HG02642 (cell line): ENCODE data around the gene CCDC38.

Experiments
- ATAC-seq: cut with Tn5 transposase; IDR thresholded peaks from one replicate; pipeline ENCODE4 v1.9.1; 2021; ENCODE audit warnings: mild to moderate bottlenecking; ENCODE audit not compliant: unreplicated experiment, poor library complexity

The CCDC38 gene

DNA sequence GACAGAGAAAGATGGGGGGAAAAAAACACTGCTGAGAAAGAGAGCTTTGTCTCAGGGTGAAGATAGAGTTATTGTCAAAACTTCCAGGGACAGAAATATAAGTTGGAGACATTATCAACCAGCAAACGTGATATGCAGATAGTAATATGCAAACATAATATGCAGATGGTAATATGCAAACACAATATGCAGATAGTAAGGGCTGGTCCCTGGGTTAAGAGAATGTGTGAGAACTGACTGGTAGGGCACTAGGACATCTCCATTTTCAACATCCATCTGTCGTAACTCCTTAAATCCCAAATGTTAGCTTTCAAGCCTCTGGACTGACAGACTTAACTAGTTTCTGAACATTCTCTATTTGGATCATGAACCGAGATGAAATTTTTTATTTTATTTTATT, 51.5 kb downstream of the CCDC38 start:
- ATAC-seq, result no peak

DNA sequence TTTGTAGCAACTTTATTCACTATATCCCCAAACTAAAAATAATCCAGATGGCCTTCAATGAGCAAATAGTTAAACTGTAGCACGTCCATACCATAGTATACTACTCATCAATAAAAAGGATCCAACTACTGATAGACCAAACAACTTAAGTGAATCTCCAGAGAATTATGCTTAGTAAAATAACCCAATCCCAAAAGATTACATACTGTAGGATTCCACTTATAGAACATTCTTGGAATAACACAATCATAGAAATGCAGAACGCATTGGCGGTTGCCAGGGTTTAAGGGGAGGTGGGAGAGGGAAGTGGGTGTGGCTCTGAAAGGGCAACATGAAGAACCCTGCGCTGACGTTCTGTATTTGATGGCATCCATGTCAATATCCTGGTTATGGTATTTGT, 55.1 kb downstream of the CCDC38 start:
- ATAC-seq, result no peak

DNA sequence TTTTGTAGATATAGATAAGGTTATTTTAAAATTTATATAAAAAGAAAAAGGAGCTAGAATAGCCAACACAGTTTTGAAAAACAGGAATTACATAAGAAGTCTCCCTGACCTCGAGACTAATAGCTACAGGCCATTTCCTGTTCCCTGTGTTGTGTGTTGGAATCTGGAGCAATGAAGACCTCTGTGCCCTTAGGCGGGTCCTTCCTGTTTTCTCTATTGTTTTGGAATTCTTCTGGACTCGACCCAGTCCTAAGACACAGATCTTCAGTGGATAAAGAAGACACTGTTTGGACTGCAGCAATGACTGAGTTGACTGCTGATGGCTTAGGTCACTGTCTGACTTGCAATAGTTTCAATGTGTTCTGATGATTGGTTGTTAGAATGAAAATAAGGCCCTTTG, 57.4 kb downstream of the CCDC38 start:
- no peak for ATAC-seq

DNA sequence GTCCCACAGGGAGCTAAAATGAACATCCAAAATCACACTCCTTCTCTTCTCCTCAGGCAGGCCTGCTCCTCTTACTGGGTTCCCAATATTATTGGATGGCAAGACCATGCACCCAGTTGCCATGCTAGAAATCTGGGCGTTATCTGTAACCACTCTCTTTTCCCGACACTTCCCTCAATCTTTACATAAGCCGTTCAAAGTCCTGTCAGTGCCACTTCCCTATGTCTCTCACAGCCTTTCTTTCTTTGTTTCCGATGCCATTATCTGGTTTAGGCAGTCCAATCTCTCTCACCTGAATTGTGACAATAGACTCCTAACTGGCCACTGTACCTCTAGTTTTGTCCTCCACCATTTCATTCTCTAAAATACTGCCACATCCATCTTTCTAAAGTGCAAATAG, 59.5 kb downstream of the CCDC38 start:
- no peak for ATAC-seq

DNA sequence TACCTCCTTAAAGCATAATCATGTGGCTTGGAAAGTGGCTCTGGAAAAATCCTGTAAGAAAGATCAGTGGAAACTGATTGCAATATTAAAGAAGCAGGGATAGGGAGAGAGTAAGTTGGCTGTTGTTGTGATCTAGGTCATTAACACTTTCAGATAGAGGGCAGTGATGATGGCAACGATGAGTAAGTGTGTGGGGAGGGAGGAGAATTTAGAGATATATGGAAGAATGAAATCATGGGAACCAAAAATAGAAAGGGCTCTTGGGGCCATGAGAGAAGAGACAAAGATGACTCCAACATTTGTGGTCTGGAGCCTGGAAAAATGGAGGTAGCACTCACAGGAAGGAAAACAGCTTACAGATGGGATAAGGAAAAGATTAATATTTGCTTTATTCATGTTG, 60.3 kb downstream of the CCDC38 start:
- no peak for ATAC-seq

DNA sequence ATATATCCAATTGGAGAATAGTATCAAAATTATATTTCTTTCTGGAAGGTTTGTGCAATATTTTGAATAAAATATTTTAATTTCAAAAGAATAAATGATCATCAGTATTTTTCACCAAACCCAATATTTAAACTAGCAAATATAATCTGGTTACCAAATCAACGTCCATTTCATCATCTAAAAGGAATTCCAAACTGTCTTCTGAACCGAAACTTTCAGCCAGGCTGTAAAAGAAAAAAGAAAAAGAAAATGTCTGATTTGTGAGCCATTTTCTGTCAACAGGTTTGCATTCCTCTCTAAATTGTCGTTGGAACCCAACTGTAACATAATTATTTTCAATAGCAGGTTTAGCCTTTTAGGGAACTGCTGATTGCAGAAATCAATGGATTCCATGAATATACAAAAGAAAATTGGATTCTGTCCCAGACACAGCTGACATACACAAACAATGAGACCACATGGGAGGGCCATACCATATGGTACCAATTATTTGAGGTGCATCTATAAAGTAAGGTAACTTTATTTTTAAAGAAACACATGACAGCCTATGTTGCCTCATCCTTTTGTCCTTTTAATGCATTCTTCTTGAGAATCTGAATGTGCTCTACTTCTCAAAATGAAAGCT, 61.0 kb downstream of the CCDC38 start:
- no peak for ATAC-seq

DNA sequence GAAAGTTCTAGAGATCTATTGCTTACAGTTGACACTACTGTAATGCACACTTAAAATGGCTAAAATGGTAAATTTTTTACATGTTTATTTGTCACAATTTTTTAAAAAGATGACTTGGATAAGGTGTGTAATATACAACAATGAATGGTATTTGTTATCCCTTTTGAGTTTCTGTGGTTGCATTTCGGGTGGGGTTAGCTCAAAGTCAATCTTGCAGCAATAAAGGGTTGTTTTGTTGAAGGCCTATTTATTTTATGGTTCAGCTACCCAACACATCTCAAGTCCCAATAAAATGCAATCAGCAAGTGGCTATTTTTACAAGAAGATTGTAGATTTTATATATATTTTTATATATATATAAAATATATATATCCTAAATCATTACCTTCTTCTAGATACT, 61.5 kb downstream of the CCDC38 start:
- ATAC-seq, result no peak

DNA sequence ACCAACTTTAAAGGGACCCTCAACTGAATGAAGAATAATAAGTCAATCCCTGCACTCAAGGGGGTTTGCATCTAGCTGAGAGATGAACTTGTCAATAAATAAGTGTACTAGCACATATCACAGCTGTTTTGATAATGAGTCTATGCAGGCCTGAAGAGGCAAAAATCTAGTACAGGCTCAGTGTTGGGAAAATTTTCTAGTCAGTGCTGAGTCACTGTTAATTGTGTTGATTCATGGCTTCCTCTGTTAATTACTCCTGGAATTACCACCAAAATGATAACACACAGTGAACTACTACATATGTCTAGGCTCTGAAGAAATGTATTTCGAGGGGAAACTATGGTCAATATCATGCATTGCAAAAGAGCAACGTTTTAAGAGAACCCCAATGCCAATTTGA, 64.8 kb downstream of the CCDC38 start:
- no peak for ATAC-seq

DNA sequence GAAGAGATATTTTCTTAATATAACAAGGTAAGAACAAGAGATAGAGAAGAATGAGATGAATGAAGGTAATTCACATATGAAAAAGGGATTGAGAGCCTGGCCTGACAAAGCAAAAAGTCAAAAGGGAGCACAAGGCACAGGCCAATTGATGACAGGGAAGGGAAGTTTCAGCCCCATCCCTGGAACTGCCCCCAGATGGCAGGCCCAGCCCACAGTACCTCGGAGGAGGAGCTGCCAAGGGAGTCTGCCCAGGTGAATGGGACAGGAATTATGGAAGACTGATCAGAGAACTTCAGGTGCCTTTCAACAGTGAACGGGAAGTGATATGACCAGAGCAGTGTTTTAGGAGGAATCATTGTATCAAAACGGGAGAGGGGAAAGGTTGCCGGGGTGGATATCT, 68.0 kb downstream of the CCDC38 start:
- no peak for ATAC-seq

DNA sequence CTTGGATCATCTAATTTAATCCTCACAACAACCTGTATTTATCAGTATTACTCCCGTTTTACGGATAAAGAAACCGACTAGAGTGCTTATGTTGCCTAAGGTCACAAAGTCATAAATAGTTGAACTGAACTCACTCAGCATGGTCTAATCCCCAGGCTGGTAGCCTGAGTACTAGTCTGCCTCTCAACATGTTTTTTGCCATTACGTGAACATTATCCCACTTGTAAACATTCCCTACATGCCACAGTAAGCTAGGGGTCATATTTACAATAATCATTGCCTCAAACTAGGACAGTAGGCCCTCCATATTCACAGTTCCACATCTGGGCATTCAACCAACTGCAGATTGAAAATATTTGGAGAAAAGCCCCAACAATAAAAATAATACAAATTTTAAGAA, 71.5 kb downstream of the CCDC38 start:
- ATAC-seq, result no peak

DNA sequence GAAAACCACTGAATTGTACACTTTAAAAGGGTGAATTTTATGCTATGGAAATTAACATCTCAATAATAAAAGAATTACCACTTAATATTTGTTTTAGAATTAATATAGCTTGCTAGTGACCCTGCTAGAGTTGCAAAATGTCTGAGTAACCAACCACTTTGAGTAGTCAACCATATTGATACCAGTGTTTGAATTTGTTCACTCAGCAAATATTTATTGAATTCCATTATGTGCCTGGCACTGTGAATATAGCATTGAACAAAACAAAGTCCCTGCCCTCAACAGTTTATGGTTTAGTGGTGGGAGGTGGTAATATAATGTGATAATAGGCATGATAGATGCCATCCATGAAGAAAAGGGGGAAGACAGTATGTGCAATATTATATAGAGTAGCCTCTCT, 79.1 kb downstream of the CCDC38 start:
- ATAC-seq, result no peak

DNA sequence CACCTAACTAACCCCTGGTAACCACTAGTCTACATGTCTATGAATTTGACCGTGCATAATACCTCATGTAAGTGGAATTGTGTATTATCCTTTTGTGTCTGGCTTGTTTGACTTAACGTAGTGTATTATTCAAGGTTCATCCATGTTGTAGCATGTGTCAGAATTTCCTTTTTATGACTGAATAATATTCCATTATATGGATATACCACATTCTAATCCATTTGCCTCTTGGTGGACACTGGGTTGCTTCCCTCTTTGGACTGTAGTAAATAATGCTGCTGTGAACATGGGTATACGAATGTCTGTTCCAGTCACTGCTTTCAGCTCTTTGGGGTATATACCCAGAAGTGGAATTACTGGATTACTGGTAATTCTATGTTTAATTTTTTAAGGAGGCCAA, 80.4 kb downstream of the CCDC38 start:
- no peak for ATAC-seq

DNA sequence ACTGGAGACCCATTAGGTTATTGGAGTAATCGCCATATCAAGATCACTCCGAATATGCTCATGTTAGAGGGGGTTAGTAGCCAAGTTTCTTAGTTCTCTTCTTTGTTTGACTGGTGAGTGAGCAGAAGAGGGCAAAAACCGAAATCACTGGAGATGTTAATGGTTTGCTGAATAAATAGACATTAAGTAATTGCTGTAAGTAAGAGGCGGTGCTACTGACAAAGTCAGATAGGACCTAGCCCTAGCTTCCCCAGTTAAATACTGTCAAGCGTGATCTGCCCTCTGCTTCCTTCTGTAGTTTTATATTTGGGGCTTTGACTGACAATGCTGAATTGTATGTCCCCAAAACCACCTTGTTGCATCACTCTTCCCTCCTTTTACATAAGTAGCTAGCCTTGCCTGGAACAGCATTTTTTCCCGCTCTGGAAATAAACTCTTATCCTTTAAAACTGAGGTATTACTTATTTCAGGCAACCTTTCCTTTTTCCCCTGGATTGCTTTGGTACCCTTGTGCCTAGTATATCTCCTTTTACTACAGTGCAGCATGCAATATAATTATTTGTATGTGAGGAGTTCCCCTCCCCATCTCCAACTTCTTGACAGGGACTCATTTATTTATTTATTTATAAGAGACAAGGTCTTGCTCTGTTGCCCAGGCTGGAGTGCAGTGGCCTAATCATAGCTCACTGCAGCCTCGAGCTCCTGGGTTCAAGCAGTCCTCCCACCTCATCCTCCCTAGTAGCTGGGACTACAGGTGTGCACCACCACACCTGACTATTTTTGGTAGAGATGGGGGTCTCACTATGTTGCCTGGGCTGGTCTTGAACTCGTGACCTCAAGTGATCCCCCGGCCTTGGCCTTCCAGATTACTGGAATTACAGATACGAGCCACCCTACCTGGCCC, 82.2 kb downstream of the CCDC38 start:
- ATAC-seq, result no peak

DNA sequence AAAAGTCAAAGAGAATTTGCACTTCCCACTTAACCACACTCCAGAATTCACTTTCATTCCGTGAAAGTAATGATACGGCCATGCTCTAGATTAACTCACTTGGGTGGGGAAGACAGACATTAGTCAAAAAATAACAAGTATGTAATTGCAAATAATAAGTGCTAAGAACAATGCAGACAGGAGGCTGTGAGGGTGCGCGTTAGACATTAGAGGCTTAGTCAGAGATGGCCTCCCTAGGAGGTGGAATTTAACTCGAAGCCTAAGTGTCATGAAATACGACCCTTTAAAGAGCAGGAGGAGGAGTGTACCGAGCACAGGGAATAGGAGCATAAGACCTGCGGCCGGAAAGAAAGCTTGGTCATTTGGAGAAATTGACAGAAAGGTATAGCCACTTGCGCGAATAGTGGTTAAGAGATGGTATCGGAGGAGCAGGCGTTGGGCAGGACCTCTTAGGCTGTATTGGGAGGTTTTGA, 83.0 kb downstream of the CCDC38 start:
- peak; percentile 5 for ATAC-seq

DNA sequence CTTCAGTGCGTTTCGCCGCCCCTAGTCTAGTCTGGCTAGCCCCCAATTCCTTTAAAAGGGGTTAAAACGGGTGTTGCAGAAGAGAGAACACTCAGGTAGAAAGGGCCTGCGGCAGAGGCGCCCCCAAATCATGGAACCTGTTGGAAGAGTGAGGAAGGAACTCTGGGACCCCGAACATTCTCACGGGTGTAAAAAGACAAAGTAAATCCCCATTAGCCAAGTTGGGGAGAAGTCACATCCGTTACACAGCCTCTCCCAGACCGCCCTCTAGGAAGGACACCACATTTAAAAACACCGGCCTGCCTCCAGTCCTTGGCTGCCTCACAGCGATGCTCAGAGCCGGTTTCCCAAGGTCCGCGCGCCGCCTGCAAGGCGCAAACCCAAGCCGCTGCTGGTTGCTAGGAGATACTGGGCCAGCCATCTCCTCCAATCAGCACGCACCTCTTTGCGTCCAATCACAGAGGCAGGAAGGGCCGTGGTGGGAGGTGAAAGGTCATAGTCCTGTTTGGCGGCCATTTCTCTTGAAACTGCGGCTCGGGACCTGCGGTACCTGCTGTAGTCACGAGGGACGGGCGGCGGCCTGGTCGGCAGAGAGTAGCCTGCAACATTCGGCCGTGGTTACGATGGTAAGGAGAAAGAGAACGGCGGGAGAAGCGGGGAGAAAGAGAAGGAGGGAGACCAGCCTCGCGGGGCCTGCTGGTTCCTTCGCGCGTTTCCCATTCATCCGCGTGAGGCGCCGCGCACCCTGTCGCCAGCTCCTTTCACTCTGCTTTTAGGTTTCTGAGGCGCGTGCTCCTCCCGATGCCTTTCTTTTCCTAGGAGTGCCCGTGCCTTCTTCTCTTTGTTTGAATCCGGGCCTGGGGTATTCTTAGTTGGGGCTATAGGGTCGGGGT, 83.7 kb downstream of the CCDC38 start, which contains the start of gene SNRPF:
Gene SNRPF (plus strand): TSS at position 502 of the 893 bp plus-strand sequence. CDS start 122 bp downstream, at position 624.
- peak; percentile 100 for ATAC-seq

DNA sequence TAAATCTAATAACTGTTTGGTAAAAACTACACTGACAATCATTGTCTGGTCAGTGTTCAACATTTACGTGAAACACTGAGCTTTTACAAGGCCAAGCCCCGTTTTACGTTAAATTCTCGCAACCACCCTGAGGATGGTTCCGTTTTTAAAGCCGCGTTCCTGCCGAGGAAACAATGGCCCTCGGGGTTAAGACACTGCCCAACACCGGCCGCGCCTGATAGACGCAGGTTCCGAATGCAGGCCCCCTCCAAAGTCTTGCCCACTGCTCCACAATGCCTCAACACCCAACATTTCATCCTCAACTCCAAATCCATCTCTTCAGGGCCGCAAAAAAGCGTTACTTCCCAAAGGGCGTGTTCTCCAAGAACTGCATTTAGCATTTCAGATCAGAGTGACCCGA, 84.6 kb downstream of the CCDC38 start:
- ATAC-seq, result no peak

DNA sequence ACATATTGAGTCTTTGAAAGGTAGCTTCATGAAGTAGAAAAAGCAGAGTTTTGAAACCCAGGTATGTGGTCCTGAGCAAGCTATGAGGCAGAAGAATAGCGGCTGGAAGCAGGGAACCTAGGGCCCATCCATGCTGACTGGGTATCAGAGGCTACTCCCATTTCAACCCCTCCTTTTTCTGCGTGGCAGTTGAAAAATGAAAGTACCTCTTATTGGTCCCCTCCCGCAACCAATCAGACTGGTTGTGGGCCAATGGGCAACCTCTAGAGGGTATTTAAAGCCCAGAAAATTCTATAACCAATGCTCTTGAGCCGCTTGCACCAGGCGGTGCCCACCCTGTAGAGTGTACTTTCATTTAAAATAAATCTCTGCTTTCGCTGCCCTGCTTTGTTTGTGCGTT, 85.3 kb downstream of the CCDC38 start:
- no peak for ATAC-seq

DNA sequence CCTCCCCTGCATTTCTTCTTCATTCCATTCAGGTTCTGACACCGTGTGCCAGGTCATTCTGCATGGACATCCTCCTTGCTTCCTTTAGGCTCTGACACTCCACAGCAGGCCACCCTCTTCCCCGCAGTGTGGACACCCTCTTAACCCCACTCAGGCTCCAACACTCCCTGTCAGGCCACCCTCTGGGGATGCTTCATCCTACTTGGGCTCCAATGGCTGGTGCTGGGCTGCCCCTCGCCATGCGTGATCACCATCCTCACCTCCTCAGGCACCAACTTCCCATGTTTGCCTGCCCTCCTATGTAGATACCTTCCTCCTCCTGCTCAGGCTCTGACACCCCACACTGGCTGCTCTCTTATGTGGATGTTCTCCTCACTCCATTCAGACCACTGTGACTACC, 90.3 kb downstream of the CCDC38 start:
- no peak for ATAC-seq

DNA sequence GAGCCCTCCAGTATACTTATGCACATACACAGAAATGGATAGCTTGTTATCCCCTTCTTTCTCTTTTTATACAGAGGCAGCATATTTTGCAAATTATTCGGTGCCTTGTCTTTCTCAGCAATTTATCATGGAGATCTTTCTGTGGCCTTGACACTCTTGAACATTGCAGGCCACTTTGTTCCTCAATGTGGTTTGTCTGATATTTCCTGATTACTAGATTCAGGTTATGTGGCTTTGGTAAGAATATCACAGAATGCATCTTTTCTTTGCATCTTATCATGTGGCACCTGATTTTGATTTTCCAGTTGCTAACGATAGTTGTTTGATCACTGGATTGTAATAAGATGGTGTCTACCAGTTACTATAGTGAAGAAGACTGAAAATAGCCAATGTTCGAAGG, 90.8 kb downstream of the CCDC38 start:
- ATAC-seq, result no peak

DNA sequence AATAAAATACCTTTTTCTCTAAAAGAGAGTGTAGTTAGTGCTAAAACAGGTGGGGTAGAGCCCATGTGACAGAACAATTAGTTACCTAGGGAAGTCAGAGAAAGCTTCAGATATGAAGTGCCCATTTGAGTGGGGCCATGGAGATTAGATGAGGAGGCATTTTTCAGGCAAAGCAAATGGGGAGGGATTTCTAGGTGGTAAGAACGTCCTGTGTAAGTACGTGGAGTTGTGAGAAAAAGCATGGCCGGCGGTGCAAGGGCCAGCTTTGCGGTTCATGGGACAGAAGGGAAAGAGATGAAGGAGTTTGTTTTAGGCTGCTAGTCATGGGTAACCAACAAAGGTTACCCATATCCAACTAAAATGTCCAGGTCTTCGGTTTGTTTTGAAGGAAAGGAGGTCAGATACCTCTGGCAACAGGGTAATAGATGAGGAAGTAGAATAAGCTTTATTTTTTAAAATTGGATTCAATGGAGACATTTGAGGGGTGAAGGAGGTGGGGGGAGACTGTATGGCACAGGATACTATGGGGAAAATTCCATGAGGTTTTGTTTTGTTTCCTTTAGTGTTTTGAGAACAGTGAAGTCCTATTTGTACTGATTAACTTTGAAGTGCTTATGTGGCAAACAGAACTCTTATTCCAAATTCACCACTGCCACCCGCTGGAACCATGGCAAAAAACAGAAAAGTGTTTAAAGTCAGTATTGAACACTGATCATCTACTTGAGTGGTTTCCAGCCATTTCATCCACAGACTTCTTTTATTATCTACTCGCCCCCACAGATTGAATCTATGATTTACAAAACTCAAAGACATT, 93.6 kb downstream of the CCDC38 start:
- no peak for ATAC-seq
